ENCODE measurements around the gene TNNT2.
A peak's percentile ranks its signal among the peaks of the same experiment; 100 is the strongest.

Gene TNNT2

DNA sequence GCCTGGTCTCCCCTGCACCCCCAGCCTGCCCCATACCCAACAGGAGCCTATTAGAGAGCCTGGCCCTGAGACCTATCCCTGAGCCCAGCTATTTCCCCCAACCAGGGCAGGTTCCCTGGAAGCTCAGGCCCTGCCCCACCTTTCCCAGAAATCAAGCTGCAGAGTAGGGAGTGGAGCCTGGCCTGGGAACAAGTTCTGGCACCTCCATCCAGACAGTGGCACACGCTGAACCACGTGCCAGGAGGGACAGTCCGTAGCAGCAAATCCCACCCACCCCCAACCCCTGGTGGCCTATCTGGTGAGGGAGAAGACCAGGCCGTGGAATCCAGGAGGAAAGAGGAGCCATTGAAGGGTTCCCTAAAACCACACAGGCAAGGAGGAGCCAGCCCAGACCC, 22.6 kb downstream of the TNNT2 start:
- DNase-seq = no peak

DNA sequence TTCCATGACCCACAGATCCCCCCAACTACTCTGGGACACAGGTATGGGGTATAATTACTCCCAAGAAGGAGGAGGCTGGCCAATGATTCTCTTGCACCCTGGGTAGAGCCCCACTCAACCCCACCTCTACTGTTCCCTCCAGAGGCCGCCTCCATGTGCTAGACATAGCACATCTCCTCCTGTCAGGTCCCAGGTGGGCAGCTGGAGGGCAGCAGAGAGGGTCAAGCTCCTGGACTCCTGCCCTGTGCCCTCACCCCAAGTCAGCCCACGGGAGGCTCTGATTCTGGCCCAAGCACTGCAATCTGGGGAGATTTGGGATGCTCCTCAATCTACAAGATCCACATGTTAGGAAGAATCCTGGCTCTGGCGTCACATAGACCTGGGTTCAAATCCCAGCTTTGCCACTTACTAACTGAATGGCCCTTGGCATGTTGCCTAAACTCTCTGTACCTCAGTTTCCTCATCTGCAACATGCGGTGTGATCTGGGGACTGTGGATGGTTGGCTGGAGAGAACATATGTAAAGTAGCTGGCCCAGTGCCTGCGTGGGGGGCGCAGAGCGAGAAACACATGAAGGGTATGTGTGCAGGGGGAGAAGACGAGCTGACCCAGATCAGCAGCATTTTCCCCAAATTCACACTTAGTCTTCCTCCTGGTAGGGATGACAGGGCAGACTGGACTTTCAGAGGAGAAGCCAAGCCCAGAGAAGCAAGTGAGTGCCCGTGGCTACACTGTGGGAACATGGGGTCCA, 23.2 kb downstream of the TNNT2 start:
- DNase-seq = no peak

DNA sequence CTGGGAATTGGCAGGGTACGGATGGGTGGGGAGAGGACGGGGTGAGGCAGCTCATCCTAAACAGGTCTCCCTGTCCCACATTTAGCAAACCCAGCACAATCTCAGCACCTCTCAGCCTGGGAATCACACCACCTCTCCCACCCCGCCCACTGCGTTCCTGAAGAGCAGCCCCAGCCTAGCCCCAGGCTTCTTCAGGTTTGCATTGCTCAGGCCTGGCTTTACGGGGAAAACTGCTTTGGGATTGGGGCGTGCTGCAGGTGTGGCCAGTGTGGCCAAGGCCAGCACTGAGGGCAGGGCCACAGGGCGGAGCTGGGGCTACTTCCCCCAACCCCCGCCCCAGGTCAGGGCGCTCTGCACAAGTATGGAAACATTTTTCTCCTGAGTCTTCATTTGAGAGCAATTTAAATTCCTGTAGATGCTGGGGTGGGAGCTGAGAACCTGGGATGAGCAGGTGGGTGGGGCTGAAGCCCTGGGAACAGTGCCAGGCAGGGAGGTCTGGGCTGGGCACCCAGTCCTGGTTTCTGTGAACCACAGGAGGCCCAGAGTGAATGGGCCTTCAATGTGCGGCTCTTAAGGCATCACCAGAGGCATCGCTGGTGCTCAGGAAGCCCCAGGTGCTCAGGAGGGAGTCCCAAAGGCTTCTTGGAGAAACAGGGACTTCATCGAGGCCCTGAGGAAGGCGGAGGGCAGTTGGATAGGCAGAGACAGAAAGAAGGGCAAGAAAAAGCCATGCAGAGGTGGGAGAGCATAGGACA, 24.1 kb downstream of the TNNT2 start:
- no peak for DNase-seq

DNA sequence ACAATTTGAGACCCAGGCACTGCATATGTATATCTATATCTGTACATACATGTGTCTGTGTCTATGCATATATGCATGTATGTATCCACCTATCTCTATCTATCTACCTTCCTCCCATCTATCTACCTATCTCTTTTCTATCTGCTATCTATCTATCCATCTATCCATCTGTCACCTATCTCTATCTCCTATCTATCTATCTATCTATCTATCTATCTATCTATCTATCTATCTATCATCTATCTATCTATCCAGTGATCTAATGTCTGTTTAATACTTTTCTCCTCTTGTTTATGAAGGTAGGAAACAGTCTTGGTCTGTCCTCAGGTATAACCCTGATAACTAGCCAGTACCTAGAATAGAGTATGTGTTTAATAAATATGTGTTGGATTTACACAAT, 25.9 kb downstream of the TNNT2 start:
- no peak for DNase-seq

DNA sequence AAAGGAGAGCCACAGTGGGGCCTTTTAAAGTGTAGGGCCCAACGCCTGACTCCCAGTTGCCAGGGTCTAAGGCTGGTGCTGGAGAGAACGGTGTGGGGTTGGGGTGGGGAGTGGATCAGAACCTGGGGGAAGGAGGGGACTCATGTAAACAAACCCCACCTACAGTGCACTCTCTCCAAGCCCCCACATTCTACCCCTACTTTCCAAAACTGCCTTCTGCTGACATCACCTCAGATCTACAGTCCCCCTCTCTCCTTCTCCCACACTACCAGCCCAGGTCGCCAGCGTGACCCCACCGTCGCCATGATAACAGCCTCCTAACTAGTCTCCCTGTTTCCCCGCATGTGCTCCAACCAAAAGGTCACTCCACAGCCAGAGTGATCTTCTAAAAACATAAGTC, 26.6 kb downstream of the TNNT2 start:
- DNase-seq = no peak

DNA sequence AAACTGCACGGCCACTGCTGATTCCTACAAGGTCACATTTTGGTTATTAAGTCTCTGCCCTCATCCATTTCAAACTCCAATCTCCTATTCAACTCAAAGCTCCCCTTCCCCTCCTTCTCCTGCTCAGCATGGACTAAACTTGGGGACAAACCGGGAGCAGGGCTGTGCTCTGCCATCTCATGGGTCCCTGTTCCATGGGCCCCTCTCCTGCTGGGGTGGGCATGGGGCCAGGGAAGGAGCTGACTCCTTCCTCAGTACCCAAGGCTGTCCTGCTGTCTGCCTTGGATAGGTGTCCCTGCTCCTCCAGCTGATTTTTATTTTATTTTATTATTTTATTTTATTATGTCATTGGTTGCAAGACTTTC, 27.1 kb downstream of the TNNT2 start:
- no peak for DNase-seq

DNA sequence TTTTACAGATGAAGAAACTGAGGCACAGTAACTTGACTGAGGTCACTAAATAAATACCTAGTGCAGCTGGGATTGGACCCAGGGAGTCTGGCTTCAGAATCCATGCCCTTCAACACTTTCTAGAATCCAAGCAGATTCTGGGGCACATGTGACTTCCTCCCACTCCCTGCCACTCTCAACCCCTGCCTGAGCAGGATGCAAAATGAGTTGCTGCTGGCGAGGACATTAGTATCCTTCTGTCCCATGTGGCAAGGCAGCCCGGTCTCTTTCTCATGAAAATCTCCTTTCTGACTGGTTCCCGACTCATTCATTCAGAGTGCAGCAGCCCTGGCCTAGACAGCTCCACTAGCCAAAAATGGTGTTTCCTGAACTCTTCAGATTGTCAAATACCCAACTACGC, 28.4 kb downstream of the TNNT2 start:
- no peak for DNase-seq

DNA sequence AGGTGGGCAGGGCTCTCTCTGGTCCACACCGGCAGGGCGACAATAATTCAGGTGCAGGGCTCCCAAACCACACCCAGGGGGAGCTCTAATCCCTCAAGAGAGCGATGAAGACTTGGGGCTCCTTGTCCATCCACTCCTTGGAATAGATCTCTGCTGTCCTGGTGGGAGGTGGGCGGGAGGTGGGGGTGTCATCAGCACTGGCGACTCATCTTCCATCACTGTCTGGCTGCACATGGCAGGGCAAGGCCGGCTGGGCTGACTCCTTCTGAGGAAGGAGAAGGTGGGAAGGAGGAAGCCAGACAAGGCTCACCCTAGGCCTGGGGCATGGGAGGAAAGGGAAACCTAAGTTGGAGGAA, 29.3 kb downstream of the TNNT2 start:
- DNase-seq = peak; percentile 4

DNA sequence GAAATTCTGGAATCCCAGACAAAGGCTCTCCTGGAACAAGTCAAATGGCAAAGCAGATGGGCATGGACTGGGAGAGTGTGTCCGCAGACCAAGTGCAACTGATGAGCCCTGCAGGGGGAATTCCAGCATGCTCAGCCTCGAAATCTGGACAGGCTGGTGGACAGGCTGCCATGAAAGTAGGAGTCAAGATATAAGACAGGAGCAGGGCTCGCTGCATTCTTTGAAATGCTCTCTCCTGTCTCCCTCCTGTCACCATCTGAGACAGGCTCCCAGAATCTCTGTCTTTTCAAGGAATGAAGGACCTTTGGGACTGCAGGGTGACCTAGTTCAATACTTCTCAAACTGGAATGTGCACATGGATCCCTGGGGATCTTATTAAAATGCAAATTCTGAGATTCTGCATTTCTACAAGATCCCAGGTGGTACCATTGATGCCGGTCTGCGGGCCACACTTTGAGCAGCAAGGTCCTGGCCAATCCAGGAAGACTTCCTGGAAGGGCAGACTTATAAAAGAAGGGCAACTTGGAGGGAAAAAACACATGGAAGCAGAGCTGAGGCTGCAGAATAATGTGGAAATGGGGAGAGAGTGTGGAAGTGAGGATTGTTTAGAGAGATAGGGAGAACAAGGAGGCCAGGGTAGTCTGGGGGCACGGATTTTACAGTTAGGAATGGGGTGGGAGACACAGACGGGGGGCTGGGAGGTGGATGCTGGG, 29.8 kb downstream of the TNNT2 start:
- DNase-seq = no peak

DNA sequence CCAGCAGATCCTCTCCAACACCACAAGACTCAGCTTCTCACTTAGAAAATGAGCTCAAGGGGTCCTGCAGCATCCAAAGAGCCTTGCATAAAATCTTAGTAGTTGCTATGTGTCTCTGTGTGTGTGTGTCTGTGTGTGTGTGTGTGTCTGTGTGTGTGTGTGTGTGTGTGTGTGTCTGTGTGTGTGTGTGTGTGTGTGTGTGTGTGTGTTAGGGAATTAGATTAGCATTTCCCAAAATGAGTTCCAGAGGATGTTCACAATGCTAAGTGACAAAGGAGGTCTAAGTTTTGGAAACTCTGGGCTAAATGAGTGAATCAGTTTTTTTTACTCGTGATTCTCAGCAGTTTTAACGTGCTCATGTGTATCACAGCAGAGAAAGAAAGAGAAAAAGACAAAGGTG, 30.5 kb downstream of the TNNT2 start:
- DNase-seq = no peak

DNA sequence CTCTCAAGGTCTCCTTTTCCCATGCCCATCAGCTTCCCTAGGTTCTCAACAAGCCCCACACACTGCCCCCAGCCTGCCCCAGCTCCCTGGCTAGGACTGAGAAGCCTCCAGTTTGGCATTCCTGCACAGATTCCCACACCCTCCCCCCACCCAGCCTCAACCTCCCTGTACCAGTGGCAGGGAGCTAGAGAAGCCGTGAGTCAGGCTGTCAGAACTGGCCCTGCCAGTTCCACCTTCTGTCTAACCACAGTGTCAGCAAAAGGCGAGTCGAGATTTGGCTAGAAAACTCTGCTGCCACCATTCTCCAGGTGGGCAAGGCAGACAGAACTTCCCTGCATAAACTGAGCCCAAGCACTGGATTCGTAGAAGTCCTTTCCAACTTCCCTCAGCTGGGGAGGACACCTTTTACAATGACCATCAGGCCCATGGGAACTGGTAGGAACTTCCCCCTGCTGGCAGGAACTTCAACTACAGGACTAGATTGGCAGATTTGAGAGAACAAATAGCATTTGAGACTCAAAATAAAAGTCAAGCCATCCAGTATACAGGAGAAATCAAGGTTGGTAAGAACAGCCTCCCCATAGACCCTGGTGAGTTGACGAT, 31.0 kb downstream of the TNNT2 start:
- no peak for DNase-seq

DNA sequence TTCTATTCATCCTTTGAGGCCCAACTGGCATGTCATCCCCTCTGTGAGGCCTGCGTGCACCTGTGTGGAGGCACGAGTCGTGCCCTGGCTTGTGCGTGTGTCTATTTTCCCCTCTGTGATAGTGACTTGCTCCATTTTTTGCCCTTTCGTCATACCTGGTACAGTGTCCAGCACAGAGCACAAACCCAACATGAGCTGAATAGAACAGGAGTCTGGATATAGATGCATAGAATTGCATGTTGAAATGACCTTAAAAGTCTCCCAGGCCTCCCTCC, 32.5 kb downstream of the TNNT2 start:
- DNase-seq = no peak

DNA sequence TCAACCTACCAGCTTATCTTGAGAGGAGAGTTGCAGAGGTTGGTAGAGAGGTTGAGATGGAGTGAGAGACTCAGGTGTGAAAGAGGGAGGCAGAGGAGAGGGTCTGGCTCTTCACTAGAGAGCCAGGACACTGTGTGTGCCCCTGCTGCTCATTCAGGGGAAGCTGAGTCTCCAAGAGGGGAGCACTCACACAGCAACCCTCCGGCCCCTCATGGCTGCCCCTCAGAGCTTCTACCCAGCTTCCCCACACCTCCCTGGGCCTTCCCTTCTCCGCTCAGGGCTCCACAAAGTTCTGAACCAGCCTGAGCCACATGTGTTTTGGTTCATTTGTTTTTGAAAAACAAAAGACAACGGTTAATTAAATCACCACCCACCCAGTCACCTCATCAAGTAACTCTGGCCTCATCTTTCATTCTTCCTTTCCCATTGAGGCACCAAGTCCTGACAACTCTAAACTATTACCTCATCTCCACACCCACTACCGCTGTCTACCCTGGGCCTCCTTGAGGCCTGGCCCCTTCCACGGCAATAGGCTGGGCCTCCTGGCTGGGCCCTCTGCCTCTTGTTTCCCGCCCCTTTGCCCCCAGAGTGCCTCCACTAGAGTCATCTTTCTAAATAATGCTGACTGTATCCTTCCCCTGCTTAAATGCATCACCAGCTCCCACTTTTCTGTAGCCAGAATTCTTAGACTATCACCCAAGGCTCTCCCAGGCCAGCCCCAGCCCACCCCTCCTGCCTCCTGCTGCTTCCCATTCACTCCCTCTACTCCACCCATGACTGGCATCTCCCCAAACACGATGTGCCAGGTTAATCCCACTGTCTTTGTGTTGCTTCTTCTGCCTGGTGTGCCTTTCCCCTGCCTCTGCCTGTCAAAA, 33.0 kb downstream of the TNNT2 start:
- no peak for DNase-seq

DNA sequence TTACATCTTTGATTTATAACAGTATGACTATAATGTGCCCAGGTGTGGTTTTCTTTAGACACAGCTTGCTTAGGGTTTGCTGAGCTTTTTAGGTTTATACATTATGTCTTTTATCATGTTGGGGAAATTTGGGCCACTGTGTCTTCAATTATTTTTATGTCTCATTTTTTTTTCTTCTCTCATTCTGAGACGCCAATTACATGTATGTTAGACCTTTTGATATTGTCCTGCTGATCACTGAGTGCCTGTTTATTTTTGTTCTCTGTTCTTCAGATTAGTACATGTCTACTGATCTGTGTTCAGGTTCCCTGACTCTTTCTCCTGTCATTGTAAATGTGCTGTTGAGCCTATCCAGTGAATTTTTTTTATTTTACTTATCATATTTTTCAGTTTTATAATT, 36.1 kb downstream of the TNNT2 start:
- DNase-seq = no peak

DNA sequence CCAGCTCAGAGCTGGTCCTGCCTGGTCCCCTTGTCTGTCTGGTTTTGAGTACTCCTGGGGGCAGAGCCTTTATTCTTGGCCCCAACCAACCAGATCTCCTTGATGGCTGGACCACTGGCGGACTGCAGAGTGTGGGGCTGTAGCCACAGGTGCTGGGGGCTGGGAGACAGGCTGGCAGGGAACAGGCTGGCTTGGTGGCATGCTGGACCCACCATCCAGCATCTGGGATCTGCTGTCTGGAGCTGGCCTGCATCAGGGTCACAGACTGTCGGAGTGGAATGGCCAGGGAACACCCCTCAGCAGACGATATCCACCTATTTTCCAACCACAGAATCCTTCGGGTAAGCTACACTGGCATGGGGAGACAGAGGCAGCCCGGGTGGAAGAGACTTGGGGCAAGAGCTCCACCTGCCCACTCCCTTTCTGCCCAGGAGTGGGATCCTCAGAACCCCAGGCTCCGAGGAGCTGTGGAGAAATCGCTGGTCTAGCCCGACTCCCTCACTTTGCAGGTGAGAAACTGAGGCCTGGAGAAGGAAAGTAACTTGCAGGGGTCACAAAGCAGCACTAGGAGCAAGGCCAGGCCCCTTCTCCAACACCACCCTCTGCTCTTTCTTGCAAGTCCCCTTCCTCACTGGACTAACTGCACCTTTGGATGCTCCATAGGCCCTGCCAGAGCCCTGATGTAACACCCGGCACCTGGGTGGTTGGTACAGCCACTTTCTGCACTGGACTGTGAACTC, 40.6 kb downstream of the TNNT2 start:
- no peak for DNase-seq

DNA sequence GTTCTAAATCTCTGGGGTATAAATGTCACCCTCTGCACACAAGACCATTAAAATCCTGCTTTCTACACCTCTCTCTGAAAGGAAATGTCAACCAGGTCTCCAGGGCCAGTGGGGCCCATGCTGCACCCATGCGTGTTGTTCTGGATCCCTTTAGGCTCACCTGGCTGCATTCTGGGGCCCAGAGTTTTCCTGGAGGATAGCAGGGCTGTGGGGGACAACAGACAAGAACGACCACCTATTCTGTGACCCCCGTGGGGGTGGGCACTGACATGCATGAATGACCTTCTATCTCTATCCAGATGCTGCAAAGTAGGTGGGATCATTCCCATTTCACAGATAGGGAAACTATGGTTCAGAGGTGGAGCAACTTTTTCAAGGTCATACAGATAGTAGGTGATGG, 41.6 kb downstream of the TNNT2 start:
- no peak for DNase-seq

DNA sequence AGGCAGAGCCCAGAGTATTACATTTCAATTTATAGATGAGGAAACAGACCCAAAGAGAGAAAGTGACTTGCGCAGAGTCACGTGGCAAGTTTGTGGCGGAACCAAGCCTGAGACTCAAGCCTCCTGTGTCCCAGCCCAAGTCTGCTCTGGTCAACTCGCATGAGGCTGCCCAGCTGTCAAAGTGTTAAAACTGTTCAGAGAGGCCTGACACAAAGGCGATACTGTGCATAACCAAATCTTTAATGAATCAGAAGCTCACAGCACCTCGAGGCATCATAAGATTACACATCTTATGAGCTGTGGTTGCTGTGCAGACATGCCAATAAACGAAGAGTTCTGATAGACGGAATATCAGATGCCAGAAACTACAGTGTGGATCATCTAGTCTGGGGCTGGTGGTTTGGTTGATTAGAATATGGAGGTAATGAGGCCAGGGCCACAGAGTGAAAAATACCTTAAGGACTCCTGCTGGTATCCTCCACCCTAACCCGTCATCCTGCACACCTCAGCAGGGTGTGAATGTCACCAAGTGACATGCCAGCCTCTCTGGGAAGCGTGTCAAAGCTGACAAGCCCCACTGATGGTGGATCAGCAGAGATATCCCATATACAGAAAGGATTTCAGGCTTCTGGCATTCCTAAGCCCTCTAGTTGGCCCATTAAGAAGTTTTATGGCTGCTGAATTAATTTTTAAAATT, 42.2 kb downstream of the TNNT2 start:
- no peak for DNase-seq

DNA sequence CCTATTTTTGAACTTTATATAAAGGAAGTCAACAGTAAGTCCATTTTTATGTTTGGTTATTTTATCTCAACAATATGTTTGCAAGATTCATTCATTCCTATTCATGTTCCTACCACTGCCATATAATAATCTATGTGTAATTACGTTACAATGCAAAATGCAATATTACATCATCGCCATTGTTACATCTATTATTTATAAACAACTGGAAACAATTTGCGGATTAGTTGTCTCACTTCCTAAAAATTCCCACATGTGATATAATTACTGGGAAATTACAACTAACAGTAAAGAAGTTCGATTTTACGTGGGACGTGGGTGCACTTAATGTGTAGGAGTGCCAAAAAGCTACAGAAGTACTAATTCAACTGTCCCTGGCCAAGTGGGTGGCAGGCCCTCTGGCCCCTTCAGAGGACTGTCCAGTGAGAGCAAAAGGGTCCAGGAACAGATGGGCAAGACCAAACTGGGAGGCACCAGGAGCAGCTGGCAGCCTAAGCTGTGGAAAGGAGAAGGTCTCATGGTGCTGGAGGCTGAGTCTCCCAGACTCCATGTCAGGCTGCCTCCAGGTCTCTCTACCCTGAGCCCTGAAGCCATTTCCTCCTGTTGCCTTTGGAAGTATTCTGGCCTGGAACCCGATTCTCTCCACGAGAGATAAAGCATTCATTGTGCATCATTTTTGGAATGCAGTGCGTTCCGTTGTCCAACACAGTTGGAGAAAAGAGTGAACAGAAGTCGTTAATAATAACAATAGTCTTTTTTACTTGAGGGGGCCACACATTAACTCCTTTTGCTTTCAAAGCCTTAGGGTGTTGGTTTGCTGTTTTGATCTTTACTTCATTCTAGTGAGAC, 42.9 kb downstream of the TNNT2 start:
- DNase-seq = no peak

DNA sequence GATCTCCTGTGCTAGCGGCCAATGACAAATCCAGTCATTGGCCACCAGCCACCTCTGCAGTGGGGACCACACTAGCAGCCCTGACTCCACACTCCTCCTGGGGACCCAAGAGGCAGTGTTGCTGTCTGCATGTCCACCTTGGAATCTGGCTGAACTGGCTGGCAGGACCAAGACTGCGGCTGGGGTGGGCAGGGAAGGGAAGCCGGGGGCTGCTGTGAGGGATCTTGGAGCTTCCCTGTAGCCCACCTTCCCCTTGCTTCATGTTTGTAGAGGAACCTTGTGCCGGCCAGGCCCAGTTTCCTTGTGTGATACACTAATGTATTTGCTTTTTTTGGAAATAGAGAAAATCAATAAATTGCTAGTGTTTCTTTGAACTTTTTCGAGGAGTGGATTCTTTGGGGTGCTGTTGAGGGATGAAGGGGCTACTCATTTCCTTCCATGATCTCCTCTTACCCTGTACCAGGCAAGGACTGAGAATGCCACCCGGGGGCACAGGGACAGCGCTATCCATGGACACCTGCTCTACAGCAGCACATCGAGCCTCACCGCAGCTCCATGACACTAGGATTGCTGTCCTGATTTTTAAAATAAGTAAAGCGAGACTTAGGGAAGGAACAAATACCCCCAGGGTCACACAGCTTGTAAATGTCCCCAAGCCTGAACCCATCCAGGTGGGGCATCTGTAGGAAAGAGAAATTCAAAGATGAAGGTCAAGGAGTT, 44.7 kb downstream of the TNNT2 start:
- DNase-seq = no peak

DNA sequence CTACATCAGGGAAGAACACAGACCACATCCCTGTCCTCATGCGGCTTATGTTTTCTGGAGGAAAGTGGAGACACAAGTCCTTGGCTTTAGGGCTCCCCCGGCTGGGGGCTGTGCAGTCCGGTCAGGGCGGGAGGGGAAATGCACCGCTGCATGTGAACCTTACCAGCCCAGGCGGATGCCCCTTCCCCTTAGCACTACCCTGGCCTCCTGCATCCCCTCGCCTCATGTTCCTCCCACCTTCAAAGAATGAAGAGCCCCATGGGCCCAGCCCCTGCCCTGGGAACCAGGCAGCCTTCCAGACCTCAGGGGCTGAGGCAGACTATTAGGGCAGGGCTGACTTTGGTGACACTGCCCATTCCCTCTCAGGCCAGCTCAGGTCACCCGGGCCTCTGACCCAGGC, 45.5 kb downstream of the TNNT2 start:
- DNase-seq = no peak
